ENCODE results near the gene SLC16A10. TPM values are rescaled to one million over a fixed set of nuclear protein-coding genes. Genes with fewer than 3 reads are reported as not detected.
"Not testable (repeated sequence)": the region's sequence is repeated elsewhere in the genome, so short reads cannot be mapped to it uniquely, and the experiment has no call there.

The SLC16A10 gene
- polyA plus RNA-seq, 1 experiment: not detected

DNA sequence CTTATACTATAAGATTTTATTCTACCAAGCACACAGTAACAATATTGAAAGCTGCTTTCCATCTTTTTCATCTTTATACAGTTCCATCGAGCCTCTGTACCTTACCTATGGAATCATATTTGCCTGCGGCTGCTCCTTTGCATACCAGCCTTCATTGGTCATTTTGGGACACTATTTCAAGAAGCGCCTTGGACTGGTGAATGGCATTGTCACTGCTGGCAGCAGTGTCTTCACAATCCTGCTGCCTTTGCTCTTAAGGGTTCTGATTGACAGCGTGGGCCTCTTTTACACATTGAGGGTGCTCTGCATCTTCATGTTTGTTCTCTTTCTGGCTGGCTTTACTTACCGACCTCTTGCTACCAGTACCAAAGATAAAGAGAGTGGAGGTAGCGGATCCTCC lies 89.8 kb downstream of the SLC16A10 start:
- ChIA-PET POLR2A (no interaction called here), CTCF (no interaction called here)
- DNase-seq (ENCODE audit: low read depth): no peak
- Histone ChIP-seq H3K27me3 (ENCODE audit: control insufficient read depth, insufficient read depth, low read length) (peaks cover 7% of the 10 kb centered on the region; the same call in 1 of the 2 replicates), H3K36me3 (ENCODE audit: control insufficient read depth, insufficient read depth, low read length) (no peaks in the 10 kb centered on the region), H3K4me3 (ENCODE audit: low read depth, low read length) (no peak overlapping the region)
- TF ChIP-seq CTCF (IDR thresholded peaks at IDR 0.05; ENCODE audit: insufficient read depth, low read depth, low read length): no peak

DNA sequence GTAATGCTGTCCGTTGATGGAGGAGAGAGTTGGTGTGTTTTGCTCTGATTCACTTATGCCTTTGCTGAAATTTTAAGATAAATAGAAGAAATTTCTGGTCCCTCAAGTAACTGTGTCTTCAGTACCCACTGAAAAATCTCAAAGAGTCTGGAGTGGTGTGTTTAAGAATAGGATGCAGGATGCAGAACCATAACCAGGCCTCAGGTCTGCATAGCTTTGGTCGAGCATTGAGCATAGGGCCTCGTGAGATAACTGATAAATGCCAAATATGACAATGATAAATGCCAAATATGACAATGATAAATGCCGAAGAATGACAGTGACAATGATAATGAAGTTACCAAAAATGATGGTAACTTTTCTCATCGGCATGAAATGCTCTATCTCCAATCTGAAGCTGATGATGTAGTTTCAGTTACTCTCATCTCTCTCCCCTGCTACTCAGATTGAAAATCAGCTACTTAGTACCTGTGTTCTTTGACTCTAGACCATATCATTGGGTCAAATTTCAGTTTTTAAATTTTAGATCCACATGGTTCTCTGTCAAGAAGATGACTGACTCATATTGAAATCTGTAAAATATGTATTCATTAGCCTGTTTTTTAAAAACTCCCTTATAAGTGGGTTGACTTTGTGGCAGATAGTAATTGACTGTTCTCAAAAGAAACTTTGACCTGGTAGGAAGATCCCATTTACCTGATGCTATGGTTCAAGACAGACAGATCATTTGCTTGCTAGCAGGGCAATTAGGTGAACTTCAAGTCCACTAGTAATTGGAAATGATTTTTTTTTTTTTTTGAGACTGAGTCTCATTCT lies 96.6 kb downstream of the SLC16A10 start:
- ChIA-PET CTCF (interaction anchor here (1.5 kb wide), 1 partner anchor 25 kb away, joined by 3 read pairs; no protein-coding TSS in a partner anchor), POLR2A (no interaction called here)
- DNase-seq (ENCODE audit: low read depth): no peak
- Histone ChIP-seq H3K36me3 (ENCODE audit: control insufficient read depth, insufficient read depth, low read length) (no peaks in the 10 kb centered on the region), H3K27me3 (ENCODE audit: control insufficient read depth, insufficient read depth, low read length) (peaks cover 2% of the 10 kb centered on the region), H3K4me3 (ENCODE audit: low read depth, low read length) (no peak overlapping the region)
- no peak for TF ChIP-seq CTCF (IDR thresholded peaks at IDR 0.05; ENCODE audit: insufficient read depth, low read depth, low read length)

DNA sequence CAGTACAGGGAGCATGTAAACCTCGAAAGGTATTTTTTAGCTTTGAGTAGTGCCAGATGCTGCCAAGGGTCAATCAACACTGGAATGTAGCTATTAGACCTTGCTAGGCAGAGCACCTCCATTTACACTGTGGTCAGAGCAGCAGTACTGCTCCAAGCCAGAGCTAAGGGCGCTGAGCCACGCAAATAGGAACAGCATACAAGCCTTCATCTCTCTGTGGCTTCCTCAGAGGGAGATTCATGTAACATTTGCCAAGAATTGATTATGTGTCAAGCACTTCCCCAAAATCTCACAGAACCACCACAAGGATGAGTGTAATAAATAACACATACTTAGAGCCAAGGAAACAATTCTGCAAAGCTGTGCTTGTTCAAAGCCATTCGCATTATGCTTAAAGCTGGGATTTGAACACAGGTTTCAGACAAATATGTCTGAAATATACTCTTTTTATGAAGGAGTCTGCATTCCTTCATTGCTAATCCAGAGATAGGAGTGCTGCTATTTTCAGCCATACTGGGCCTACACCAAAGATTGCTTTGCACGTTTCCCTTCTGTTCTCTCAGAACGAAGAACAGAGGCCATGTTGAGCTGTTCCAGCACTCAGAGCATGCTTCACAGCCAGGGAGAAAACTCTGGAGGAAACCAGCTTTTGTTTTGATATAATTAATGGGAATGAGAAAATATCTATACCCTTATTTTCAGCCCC lies 97.7 kb downstream of the SLC16A10 start:
- DNase-seq (ENCODE audit: low read depth): no peak
- POLR2A ChIA-PET: no interaction called here
- Histone ChIP-seq H3K36me3 (ENCODE audit: control insufficient read depth, insufficient read depth, low read length) (no peaks in the 10 kb centered on the region), H3K27me3 (ENCODE audit: control insufficient read depth, insufficient read depth, low read length) (peaks cover 2% of the 10 kb centered on the region), H3K4me3 (ENCODE audit: low read depth, low read length) (no peak overlapping the region)
- TF ChIP-seq CTCF (IDR thresholded peaks at IDR 0.05; ENCODE audit: insufficient read depth, low read depth, low read length): no peak
- CTCF ChIA-PET: interaction anchor here (0.7 to 1.5 kb wide), 2 partner anchors 10 to 24 kb away, joined by 3 read pairs; no protein-coding TSS in a partner anchor

GRCh38 chr6:111185954-111186353 lies 98.7 kb downstream of the SLC16A10 start:
- TF ChIP-seq CTCF (IDR thresholded peaks at IDR 0.05; ENCODE audit: insufficient read depth, low read depth, low read length): no peak
- peaks cover 2% of the 10 kb centered on the region for H3K27me3 ChIP-seq (ENCODE audit: control insufficient read depth, insufficient read depth, low read length)
- H3K36me3 ChIP-seq (ENCODE audit: control insufficient read depth, insufficient read depth, low read length): no peaks in the 10 kb centered on the region
- H3K4me3 ChIP-seq (ENCODE audit: low read depth, low read length): no peak overlapping the region
- POLR2A ChIA-PET: no interaction called here
- CTCF ChIA-PET: no interaction called here
- DNase-seq (ENCODE audit: low read depth): no peak

GRCh38 chr6:111187874-111188273 lies 100.6 kb downstream of the SLC16A10 start:
- TF ChIP-seq CTCF (IDR thresholded peaks at IDR 0.05; ENCODE audit: insufficient read depth, low read depth, low read length): no peak
- DNase-seq (ENCODE audit: low read depth): no peak
- H3K4me3 ChIP-seq (ENCODE audit: low read depth, low read length): no peak overlapping the region
- H3K36me3 ChIP-seq (ENCODE audit: control insufficient read depth, insufficient read depth, low read length): no peaks in the 10 kb centered on the region
- POLR2A ChIA-PET: no interaction called here
- CTCF ChIA-PET: no interaction called here
- peaks cover 2% of the 10 kb centered on the region for H3K27me3 ChIP-seq (ENCODE audit: control insufficient read depth, insufficient read depth, low read length)

DNA sequence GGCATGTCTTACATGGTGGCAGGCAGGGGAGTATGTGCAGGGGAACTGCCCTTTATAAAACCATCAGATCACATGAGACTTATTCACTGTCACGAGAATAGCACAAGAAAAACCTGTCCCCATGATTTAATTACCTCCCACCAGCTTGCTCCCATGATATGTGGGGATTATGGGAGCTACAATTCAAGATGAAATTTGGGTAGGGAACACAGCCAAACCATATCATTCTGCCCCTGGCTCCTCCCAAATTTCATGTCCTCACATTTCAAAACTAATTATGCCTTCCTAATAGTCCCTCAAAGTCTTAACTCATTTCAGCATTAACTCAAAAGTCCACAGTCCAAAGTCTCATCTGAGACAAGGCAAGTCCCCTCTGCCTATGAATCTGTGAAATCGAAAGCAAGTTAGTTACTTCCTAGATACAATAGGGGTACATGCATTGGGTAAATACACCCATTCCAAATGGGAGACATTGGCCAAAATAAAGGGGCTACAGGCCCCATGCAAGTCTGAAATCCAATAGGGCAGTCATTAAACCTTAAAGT lies 102.4 kb downstream of the SLC16A10 start:
- H3K4me3 ChIP-seq (ENCODE audit: low read depth, low read length); POLR2A ChIA-PET; CTCF ChIA-PET; H3K36me3 ChIP-seq (ENCODE audit: control insufficient read depth, insufficient read depth, low read length); DNase-seq (ENCODE audit: low read depth); H3K27me3 ChIP-seq (ENCODE audit: control insufficient read depth, insufficient read depth, low read length): not testable (repeated sequence)

All from BJ (cell line).